Hematopoietic multipotent progenitor cell treated with erythropoietin and hydrocortisone succinate and interleukin-3 and kit ligand, for 6 days (in vitro differentiated cells): ENCODE measurements around the gene NHEJ1.

Source experiments
- DNase-seq: peaks from one replicate; pipeline ENCODE4 v3.0.0-alpha.2; 2015

NHEJ1 gene

DNA sequence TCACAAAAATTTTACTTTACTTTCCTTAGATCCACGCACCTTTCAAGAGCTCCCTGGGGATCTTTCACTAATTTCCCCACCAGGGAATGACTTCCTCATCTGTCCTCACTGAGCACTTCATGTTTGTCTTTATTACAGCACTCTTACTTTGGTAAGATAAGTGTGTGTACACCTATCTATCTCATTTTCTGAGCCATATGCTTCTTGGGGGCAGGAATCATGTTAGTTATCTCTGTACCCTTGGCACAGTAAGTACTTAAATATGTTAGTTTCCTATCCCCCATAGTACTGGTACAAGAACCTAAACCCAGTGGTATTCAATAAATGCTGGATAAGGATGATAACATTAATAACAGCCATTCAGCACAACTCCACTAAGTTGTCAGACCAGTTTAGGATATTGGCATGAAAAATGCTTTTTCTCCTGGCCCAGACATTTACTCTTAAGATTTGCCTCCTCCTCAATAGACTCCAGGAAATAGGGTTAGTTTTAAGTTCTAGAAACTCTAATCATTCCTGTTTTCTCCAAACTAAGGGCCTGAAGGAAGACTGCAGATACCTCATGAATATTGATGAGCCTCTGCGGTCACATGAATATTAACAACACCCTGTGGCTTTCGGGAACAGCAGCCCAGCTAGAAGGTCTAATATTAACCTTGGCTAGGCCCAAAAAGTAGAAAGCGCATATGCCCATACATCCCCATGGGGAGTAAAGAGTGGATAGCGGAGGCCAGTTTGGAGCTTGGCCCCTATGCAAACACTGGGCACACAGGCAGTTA is 38.2 kb downstream of the NHEJ1 start:
- DNase-seq: peak; percentile 38

DNA sequence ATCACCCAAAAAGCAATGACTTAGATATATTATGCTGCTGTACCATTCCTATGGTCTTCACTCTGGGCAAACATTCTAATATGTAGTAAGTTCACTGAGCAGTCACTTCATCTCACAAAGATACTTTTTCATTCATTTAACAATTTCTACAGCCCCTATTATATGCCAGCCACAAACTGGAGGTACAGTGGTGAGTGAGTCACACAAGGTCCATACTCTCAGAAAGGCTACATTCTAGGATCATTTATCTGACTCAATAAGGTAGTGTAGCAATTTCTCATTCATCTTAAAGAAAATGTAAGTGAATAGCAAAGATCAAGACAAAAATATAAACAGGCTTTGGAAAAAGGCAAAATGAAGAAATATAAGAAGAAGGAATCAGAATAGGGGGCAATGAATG is 40.5 kb downstream of the NHEJ1 start:
- DNase-seq: no peak

DNA sequence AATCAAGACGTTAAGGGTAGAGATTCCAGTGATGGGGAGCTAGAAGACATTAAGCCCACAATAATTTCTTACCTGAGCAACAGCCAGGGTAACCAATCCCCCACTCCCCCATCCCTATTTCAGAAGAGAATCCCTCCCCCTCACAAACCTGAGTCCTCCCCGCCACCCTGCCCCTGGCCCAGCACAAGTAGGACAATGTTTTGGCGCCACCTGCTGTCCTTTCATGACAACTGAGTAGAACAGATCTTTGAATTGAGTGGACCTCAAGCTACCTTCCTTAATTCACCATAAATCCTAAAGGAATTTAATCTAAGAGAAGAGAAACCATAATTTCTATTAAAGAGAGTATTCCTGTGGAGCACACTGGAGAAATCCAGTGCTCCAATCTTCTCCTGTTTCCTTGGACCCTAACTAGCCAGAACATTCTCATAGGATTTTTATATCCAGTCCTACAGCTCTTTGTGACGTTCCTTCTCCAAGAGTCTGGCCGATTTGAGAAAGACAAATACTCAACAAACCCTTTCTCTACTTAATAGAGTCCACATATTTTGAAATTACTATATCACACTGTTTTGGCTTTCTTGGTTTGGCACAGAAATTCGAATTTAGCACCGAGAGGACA is 41.1 kb downstream of the NHEJ1 start:
- peak; percentile 86 for DNase-seq

DNA sequence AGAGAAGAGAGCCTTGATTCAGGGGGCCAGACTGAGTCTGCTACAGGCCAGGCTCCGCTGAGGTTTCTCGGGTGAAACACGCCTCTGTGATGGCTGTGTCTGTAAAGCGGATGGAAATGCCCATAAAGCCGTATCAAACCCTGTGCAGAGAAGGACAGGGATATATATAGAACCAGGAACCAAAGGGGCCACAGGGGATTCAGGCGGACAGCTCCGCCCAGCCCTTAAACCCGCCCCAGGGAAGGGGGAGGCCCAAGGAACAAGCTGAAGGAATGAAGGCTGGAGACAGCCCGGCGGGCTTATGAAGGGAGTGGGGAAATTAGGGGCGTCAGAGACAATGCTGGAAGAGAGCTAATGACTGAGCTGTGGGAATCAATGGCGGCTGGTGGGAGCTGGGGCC is 42.1 kb downstream of the NHEJ1 start:
- no peak for DNase-seq

DNA sequence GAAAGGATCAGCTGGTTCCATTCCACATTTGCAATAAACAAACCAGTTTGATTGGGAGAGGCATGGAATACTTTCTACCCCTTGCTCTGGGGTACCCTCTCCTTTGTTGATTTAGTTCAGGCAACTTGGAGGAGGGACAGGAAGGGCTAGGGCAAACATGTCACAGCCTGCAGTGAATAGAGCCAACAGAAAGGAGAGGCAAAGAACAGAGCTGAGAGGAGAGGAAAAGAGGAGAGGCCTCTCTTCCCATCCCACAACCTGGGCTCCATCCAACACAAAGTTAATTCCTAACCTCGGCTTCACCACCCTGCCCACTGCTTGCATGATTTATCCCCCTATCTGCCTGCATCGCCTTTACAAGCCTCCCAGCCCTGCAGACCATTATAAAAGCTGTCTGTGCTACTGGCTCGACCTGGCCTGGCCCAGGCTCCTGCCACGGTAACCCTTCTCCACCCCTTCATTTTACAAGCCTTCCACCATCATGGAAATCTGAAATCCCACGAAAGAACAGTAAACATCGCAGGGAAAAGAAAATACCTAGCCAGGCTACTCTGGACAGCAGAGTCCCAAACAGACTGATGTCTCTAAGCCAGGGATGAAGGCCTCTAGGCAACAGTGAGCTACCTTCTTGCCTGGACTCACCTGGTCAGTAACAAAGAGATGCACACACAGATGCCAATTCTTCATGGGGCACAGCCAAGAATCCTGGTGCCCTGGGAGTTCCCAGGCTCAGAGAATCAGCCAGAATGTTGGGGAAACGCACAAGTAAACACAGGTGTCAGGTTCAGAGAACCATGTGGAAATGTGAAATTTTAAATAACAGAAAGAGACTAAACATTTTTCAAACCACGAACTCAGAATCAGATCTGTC is 43.6 kb downstream of the NHEJ1 start:
- DNase-seq: no peak

DNA sequence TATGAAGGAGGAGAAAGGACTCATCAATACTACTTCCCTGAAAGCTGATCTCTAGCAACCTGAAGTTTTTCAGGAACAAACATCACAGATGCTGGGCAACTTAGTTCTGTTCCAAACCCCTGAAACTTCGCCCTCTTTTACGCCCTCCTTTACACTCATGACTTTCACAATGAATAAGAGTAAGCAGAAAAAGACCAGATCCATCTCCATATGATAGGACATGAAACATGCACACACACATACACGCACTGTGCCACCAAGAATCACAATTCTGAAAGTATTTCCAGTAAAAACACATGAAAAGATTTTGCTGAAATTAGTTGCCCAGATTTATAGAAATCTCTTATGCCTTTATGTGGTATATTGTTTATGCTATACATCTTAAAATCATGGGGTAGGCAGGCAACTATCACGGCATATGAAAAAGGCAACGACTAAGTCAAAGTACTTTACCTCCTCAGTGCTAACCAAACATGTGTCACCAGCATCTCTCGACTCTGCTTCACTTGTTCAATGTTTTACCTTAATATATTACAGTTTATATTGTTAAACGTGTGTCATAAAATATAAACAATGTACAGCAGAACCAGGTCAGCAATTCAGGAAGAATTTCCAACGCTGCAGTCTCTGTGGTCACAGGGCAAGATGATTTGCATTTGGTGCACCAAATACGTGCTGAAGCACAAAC is 47.8 kb downstream of the NHEJ1 start:
- no peak for DNase-seq

DNA sequence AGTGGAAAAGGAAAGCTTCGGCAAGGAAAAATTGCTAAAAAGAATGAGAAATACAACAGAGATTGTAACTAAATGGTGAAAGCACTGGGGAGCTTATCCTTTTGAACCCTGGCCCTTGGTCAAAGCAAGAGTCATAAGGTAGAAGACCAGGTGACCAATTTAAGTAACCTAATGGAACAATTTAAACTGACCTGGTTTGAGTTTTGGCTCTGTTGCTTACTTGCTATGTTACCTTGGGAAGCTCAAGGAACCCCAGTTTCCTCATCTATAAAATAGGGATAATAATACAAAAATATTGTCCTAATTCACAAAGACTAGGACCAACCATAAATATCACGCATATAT is 48.6 kb downstream of the NHEJ1 start:
- no peak for DNase-seq

DNA sequence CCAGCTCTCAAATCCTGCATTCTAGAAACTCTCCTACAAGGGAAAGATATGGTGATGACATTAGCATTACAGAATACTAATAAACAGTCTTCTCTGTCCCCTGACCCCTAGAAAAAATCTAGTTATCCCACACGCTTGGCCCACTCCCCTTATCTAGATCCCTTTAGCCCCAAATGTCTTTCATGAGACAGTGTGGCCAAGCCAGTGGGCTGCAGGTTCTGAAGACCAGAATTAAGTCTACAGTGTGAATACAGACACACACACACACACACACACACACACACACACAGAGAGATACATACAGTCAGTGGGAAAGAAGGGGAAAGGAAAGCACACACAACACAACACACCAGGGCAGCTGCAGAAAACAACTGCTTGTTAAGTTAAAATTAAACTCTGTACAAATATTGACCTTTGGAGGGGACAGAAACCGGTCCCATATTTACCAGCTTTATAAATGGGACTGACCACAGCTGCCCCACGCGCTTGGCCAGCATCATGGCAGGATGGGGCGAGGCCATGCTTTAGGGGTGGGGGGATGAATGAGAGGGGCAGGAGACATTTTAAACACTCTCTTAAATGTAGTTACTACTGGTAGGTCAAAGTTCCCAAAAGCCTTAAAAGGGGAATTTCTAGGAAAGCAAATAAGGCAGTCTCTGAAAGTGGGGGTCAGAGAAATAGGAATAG is 49.1 kb downstream of the NHEJ1 start:
- DNase-seq: no peak

DNA sequence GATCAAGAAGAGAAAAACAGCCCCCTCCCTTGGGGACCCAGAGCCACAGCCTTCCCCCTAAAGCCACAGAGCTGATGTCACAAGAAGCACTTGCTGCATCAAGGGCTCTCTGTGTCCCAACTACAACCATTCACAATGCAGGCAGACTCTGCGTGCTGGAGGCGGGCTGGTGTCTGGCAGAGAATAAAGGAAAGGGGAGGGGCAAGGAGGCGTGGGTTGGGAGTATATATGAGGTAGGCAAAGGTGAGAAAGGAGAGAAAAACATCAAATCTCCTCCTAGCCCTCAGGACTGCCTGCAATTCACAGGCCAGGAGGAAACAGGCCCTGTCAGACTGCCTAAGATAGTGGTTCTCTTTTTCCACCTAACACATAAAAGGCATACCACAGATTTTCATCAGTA is 51.1 kb downstream of the NHEJ1 start:
- DNase-seq: peak; percentile 80

DNA sequence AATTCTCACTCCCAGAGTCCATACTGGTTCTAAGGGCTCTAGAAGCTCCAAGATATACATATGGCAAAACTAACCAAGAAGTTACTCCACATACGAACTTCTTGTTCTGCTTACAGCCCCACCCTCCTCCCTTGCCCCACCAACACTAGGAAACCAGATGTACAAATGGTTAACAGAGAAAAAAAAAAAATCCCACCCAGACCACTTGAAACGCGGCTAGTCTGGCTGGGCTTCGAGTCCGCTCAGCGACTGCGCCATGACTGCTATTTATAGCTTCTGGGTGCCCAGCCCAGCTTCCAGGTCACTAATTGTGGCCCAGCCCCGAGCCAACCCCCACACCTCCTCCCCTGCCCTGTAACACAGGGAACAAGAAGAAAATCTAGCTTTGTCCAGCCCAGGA is 52.9 kb downstream of the NHEJ1 start:
- DNase-seq: peak; percentile 26

DNA sequence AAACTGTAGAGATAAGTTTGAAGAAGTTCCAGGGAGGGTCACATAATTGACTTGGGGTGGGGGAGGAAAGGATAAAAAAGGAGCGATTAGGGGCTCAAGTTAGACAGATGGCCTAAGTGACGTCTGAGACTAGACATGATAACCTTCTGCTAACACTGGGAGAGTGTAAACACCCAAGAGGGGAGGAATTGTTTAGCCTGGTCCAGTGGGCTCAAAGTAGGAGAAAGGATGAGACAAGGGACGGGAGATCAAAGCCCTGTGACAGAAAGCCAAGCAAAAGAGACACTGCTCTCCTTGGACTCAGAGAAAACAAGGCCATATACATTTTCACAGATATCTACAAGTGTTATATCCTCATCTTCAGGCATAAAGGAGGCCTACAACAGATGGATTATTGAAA is 54.4 kb downstream of the NHEJ1 start:
- DNase-seq: no peak

DNA sequence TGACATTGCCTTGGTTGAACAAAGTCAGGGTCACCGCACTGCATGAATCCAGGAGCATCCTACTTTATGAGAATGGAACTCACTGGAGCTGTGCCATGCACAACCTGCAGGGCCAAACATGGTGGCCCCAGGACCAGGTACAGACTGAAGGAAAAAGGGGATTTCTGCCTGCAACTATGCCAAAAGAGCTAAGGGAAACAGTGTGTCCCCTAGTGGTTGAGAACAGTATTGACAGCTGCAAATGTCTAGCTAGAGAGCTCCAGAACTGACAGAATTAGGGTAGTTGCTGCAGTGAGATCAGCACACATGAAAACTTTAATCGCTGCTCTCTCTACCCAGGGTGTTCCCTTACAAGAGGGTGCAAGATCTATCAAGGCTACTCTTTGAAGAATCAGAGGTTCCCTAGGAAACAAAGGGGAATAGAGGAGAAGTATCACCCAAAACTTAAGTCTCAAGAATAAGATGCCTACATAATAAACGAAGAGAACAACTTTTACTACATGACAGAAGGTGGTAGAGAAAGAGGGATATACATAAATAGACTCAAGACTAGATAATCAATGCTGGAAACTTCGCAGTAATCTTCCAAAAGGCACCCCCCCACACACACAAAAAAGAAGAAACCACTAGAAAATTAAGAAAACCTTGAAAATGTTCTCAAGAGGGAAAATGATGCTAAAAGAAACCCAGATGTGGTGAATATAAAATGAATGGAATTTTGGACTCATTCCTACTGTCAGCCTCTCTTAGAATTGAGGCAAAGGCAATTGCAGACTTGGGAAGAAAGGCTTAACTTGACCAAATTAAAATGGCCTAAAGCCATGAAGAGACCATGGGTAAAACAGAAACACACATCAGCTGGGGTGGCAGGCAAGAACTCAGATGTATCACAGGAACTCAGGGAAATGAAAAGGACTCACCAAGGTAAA is 56.2 kb downstream of the NHEJ1 start:
- DNase-seq: peak; percentile 76

DNA sequence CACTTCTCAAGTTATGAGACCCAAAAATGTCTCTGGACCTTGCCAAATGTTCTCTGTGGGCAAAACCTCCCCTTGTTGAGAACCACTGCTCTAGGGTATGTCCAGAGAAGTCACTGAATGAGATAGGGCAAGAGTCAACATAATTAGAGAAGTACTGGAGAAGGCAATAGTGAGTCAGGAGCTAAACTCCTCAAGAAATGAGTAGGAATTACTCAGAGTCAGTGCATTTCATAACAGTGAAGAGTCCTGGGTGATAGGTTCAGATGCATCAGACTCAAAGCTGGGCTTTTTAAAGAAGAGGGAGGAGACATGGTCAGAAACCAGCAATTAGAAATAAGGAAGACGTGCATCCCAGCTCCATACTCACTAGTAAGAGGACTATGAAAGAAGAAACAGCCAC is 61.3 kb downstream of the NHEJ1 start:
- DNase-seq: no peak

DNA sequence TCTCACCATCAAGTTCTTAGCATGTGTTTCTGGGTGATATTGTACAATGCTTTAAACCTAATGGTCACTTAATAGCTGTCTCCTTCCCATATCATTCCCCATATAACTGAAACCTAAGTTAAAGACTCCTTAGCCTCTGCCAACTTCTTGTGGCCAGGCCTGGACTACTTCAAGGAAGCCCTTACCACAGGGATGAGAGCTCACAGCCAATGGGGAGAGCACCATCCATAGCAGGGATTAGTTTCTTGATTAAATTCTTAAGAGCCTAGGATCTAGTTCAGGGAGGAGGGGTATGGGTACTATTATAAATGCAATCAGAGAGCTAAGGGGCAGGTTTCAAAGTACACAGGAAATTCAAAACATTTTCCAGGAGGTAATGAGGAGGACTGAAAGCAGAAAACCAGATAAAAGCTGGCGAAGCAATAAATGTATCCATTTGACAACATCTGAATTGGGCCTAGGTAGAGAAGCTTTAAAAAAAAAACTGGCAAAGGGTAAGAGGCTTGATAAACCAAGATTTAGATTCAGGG is 65.1 kb downstream of the NHEJ1 start:
- DNase-seq: no peak

DNA sequence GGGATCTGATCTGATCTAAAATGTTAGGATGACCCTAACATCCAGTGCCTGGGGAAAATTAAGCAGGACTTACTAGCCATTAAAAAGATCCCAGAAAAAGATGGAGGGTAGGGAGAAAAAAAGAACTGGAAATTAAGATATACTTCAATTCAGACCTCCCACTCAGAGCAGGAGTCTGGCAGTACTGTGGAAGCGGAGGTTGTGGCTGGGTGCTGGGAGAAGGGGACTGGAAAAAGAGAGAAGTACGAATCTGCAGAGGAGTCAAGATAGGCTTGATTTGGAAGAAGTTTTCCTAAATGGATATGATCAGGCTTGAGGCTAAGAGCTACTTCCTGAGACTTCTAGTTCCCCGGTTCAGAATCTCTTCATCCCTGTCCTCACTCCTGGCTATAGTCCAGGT is 66.4 kb downstream of the NHEJ1 start:
- no peak for DNase-seq

DNA sequence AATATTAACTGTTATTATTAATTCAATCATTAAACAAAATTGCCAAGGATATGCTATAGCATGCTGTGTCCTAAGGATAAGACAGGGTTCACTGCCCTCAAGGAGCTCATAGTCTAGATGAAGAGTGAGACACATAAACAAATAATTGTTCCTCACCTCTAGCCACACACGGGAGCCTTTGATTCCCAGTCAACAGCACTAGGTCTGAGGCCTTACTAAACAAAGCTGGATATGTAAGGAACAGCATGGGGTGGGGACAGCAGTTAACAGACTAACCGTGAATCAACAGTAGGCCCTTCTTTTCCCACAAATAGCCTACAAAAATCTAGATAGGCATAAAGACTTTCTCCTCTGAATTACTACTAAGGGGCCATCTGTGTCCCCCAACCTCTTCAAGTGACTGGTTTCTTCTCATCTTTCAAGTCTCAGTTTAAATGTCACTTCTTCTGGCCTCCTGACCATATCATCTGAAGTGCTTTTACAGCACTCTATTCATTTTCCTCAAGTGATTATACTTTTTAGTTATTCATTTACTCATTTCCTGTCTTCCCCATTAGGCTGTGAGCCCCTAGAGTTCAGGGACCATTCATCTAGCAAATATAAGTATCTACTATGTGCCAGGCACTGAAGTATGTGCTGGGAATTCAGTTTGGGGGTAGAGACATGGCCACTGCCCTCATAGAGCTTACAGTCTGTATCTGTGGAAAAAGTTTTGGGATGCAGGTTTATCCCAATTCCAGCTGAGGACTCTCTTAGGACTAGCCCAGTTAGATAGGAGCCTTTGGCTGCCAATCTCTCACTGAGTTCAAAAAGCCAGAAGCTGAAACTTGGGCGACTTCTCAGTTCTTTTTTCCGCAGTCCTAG is 69.9 kb downstream of the NHEJ1 start:
- DNase-seq: no peak

DNA sequence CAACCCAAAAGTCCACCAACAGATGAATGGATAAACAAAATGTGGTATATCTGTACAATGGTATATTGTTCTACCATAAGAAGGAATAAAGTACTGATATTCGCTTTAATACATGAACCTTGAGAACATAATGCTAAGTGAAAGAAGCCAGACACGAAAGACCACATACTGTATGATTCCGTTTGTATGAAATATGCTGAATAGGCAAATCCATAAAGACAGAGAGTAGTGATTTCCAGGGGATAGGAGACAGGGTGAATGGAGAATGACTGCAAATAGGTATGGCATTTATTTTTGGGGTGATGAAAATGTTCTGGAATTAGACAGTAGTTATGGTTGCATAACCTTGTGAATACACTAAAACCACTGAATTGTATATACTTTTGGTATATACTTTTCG is 71.3 kb downstream of the NHEJ1 start:
- no peak for DNase-seq

DNA sequence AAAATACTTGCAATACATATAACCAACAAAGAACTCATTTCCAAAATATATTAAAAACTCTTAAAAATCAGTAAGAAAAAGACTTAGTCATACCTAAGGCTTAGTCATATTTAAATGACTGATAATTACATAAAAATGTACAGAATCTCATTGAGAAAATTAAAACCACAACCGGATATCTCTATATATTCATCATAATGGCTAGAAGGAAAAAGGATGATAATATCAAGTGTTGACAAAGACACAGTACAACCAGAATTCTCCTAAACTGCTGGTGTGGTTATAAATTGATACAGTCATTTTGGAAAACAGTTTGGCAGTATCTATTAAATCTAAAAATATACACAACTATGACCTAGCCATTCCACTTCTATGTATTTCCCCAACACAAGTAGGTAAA is 72.8 kb downstream of the NHEJ1 start:
- DNase-seq: no peak

DNA sequence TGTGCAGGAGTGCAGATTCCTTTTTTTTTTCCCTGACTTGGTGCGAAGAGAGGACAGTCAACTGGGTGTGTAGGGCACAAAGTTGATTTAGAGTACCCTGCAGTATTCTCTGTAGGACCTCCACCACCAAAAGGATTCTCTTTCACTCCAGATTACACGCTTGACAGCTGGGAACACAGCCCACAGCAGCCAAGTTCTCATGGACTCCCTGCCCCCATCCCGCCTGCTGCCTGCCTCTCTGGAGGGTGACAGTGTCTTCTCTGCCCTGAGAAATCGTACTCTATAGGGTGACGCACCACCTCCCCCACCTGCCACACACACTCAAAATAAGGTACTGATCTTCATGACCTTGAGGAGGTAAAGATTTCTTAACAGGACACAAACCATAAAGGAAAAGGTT is 73.3 kb downstream of the NHEJ1 start:
- DNase-seq: no peak

DNA sequence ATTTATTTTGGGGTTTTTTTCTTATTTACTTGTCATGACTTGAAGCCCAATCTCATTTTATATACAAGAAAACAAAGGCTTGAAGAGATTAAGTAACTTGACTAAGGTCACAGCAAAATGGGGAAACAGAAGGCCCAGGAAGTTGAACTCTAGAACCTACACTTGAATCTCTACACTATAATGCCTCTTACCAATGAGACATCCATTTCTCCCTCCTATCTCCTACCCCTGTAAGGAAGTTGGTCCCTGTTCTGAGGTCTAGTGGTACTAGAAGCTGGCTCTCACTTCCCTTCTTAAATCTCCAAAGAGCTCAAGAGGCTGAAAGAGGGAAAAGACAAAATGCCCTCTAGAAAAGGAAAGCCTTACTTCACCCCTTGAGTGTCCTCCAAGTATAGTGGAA is 74.4 kb downstream of the NHEJ1 start:
- no peak for DNase-seq
